Astrocyte of the hippocampus (primary cell): ENCODE results near the gene KCNIP4.

Experiments
- DNase-seq: peaks from one replicate; pipeline ENCODE4 v3.0.0; 2011; ENCODE audit warnings: low read depth, low spot score

Gene KCNIP4

DNA sequence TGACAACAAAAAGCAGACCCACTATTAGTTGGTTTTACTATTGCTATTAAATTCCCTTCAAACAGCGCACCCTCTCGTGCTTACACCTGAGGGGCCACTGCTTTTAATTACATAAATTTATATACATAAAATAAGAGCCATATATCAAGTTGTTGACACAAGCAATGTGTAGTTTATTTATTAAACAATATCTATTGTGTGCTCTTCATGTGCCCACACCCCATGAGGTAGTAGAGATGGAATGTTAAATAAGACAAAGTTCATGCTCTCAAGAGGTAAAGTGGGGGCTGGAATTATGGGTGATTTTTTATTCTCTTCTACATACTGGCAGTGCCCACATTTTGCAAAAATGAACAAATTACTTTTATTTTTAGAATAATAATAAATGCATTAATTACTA lies 47.3 kb downstream of the KCNIP4 start:
- no peak for DNase-seq

DNA sequence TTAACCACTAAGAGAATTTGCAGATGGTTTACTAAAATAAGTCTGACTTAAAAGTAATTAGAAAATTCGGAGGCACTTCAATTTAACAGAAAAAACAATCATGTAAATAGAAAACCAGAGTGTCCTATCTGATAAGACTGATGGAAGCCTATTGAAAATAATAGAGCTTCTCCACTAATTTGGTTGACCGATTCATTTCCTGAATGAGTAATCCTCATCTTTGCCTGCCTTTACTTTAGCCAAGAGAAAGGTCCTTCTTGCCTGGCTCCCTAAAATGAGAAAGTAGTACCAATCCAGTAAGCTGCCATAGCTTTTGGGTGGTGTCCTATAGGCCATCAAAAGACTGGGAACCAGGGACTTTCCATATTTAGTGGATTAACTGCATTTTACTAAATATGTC lies 48.4 kb downstream of the KCNIP4 start:
- no peak for DNase-seq

DNA sequence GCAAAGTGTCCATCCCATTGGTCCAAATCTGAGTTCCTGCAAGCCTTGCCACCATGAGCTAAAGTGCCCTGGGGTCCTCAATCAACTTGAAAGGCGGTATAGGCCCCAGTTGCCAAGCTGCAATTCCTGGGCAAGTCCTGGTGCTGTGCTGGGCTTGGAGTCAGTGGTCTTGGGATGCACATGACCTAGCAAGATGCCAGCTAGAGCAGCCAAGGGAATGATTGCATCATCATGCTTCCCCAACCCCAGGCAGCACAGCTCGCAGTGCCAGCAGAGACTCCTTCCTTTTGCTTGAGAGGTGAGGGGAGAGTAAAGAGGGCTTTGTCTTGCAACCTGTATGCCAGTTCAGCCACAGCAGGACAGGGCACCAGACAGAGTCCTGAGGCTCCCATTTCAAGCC lies 50.5 kb downstream of the KCNIP4 start:
- DNase-seq = no peak

DNA sequence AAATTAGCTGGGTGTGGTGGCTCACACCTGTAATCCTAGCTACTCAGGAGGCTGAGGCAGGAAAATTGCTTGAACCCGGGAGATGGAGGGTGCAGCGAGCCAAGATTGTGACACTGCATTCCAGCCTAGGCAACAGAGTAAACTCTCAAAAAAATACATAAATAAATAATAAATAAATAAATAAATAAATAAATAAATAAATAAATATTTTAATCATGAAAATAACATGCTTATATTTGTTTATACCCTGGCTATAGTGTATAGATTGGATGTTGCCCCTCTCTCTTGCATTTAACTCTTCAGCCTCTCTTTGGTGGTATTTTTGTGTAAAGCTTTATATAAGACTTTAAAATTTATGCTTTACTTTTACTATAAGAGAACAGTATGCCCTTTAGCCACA lies 51.8 kb downstream of the KCNIP4 start:
- DNase-seq = no peak

DNA sequence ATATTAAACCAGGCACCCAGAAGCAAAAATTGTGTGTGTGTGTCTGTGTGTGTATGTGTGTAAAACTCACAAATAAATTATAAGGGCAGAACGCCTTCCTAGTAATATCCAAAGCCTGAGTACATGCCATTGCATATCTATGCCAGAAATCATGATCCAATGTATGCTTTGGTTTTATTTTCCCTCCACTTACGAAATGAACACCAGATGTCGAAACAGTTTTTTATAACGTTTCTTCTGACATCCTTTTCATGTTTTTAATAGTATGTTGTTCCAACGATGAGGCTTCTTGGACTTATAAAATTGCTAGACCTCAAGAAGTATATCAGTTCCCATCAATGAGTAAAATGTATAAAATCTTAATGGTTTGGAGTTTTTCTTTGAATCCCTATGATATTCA lies 55.4 kb downstream of the KCNIP4 start:
- no peak for DNase-seq

DNA sequence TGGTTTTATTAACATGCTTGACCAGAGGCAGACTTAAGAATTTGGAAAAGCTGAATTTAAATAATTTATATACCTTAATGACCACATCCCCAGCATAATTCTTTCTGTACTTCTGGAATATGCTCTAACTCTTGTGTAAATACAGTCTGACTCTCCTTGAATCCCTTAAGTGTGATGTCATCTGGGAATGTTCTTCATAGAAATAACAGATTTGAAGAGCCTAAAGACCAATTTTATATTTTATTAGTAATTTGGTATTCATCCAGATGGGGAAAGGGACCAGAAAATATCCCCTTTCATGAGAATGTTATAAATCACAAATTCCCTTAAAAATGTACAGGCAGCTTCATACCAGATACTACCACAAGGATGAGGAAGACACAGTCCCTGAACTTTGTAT lies 58.3 kb downstream of the KCNIP4 start:
- no peak for DNase-seq

DNA sequence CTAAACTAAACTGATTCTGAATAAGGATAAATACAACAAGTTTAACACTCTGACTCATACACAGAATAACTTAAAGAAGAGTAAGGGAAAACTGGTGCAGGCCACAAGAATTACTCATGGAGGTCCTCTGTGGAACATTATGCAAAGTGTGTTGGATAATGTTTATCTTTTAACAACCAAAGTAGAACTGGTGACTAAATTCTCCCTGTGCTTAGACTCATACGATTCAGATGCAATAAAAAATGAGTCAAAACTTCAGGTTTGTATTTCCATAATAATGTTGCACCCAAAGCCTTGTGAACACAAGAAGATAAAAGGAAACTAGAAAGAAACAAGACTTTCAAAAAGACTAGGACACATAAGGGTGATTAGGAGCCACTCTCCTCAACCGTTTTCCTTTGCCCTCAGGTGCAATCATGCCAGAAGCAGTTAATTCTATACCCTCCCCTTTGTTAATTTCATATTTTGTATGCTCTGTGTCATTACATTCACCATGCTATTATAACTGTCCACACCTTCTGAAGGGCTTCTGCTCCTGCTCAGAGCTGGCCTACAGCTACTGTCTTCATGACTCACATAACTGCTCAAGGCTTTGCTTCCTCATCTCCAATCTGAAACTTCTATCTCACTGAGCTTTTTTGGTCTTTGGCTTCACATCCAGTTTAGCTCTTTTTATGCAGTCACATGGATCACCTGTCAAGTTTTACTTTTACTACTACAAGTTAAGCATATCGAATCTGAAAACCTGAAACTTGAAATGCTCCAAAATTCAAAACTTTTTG lies 60.2 kb downstream of the KCNIP4 start:
- peak; percentile 87 for DNase-seq

DNA sequence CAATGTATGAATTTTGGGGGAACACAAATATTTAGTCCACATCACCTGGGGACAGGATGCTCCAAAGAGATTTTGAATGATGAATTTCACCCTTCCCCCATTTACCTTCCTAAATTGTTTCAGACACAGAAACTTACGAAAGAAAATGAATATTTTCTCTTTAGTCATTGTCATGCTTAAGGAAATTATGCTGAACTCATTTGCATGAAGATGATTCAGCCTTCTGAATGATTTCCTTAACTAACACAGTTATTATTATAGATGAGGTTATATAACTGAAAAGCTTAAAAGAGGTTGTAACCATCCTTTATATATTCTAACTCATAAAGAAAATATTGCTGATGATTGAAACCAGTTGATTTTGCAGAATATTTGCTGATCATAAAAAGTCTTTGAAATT lies 61.1 kb downstream of the KCNIP4 start:
- no peak for DNase-seq

DNA sequence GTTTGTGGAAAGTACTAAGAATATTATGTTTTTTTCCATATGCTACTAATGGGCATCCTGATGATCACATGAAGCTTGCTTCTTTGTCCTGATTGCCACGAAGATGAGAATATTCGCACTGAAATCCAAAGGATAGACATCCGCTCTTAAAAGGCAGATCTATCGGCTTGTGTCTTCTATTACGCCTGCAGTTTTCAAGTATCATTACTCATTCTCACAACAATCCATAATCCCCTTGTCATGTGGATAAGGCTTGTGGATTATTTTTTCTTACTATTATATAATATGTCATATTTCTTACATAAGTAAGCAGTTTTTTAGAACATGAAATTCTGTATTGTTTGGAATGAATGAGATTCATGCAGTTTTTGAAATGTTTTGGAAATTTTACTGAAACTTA lies 62.8 kb downstream of the KCNIP4 start:
- DNase-seq = no peak

DNA sequence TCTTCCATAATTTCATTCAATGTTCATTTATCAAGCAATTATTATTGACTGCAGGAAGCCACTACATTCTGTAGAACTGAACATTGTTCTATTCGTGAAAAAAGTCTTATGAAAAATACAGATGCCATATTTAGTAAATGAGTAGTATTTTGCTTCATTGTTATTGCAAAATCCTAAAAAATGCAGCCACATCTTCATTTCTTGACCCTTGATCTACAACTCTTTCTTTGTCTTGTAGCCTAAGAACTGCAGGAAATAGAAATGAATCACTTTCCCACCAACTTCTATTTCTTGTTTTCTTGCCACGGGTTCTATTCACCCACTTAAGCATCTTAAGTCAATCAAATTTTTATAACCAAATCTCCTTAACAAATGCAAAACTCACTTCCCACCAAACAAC lies 63.3 kb downstream of the KCNIP4 start:
- no peak for DNase-seq

DNA sequence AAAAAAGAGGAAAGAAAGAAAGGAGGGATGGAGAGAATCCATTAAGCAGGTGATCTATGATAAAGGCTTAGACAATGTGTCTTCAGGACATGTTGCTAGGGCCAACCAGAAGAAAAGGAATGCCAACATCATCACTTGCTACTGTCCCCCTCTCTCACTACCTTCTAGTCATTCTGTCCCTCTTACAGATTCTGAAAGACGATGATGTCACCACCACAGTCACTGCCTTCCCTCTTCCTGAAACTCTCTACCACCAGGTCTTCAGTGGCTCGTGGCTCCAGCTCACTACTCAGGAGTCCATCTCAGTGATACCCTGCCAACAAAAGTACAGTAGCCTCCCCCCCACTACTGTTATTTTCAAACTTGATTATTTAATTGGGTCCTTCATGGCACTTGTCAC lies 64.0 kb downstream of the KCNIP4 start:
- no peak for DNase-seq

DNA sequence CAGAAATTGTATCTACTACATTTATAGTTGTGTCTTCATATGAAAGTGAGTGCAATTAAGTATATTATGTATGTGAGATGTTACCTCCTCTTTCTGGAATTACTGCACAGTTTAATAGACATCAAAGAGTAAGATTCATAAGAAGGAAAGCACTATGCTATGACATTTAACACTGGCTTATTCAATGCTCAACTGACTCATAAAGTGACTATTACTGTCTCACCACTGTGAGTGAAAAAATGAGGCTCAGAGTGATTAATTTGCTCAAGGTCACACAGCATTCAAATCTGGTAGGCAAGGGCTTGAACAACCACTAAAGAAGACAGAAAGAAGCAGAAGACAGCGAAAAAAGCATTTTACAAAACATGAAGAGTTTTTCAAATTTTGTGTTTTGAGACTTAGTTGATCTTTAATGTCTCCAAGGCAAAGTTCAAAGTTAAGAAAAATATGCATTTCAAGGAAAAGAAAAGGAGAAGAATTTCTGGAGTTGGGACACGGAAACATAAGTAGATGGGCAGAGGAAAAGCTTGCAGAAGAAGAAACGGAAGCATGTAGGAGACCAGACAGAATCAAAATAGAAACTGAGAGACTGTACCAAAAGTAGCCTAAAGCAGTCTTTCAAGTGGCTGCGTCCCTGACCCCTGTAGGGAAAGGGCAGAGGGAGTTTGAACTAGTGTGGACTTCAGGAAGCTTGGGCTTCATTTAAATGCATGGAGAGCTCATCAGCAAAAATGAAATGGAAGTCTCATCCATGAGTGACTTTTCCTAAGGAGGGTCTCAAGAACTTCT lies 66.3 kb downstream of the KCNIP4 start:
- DNase-seq = no peak

DNA sequence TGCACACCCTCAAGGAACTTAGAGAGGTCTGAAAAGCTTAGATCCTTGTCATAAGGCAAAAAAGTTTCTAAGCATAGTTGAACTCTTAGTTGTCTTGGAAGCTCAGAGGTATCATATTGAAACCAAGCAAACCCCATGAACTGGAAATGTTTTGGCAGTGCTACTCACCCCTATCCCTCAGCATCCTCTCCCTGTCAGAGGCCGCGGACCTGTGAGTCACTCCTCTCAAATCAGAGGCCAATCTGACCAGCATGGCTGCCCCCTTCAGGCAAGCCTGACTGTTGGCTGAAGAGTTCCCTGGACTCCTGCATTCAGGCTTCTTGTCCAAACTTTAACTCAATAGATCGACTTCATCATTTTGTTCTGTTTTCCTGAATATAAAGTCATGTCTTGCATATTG lies 69.4 kb downstream of the KCNIP4 start:
- DNase-seq = peak; percentile 17

DNA sequence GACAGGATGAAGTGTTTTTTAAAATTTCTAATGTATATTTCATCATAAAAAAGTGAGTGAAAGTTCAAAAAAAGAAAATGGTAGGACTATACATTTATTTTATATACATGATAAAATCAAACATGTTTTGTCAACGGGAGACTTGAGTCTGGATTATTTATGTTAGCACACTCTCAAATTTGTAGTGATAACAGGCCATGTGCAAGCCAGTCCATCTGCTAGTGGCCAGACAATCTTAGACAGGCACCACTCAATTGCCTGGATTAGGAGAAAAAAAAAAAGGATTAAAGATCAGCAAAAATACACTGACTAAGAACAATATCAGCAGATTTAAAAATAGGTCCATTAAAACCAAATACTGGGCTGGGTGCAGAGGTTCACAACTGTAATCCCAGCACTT lies 71.9 kb downstream of the KCNIP4 start:
- no peak for DNase-seq

DNA sequence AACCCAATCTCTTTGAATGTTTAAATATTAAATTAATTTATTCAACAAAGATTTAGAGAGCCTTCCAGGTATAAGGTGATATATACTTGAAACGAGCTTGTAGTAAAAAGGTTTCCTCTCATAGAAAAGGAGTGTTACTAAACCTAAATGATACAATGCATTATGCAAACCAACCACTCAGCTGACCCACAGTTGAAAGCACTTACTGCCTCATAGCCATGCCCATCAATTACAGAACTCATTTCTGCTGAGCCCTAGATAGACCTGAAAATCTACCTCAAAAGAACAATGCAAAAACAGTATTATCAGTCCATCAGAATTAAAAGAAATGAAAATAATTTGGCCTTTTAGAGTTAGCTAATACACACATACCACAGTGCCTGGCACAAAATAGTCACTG lies 75.4 kb downstream of the KCNIP4 start:
- no peak for DNase-seq

DNA sequence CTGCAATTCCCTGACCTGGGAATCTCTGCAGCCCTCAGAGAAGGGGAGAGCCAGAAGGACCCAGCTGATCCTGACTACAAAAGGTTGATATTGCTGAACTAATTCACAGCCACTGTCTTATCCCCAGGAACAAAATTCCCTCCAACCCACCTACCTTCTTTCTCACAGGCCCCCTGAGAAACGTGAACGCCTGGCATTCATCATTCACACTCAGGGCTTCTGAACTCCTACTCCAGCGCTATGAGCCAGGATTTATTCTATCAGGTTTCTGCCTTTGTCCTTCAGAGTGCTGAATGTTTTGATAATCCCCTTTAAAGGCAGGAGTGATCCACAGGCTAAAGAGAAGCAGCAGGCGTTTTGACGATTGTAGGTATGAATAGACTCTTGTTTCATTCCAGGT lies 76.5 kb downstream of the KCNIP4 start:
- no peak for DNase-seq

DNA sequence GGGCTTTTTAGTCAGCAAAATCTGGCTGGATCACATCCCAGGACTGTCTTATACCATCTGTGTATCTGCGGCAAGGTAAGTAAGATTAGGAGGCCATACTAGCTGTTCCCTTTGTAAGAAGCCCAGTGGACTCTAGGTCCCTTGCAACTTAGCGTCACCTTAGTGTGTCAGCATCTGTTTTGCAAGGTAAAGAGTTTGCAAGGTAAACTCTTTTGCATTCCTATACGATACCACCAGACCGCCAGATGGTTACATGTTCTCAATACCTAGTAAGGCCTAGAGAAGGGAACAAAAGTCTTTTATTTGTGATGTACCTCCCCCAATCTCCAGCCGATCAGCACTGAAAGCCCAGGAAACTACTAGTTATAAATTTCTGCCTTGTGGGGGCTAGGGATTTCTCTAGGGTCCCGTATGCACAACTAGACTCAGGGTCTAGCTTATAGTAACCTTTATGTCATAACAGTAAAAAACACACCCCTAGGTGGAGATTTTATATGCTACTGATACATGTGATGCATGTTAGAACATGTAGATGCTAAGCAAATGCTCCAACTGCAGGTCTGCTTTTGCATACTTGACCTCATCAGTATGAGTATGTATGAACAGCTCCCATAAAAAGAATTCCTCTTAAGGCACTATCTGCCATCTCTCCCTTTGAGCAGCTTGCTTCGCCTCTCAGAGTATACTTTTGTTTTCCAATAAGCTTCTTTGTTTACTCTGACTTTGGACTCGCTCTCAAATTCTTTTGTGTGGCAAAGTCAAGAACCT lies 78.4 kb downstream of the KCNIP4 start:
- DNase-seq = no peak

DNA sequence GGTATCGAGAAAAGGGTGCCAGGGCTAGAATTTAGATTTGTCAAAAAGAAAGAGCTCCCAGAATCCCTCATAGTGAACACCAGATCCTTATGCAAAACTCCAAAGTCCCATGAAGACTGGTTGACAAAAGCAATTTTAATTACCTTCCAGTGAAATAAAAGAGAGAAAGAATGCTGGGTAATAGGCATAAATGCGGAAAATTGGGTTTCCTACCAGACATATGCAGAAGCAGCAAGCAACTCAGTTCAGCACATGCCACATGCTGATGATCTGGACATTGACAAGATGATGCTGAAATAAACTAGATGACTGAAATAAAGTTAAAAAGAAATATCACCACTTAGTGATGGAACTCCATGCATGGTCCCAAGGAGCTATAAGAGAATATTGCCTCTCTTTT lies 83.9 kb downstream of the KCNIP4 start:
- no peak for DNase-seq

DNA sequence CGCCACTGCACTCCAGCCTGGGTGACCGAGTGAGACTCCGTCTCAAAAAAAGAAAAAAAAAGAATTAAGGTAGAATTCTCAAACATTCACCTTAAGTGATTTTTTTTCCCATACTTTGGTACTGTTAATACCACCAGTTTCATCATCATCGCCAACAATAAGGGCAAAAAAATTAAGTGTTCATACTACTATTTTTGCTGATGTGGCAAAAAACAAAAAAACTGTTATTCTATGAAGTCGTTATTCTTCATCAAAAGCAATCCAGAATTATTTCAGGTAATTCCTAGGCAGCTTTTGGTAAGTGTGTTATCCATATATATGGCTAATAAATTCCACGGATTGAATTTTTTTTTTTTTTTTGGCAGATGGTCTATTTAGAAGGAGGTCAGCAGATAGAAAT lies 85.7 kb downstream of the KCNIP4 start:
- no peak for DNase-seq

DNA sequence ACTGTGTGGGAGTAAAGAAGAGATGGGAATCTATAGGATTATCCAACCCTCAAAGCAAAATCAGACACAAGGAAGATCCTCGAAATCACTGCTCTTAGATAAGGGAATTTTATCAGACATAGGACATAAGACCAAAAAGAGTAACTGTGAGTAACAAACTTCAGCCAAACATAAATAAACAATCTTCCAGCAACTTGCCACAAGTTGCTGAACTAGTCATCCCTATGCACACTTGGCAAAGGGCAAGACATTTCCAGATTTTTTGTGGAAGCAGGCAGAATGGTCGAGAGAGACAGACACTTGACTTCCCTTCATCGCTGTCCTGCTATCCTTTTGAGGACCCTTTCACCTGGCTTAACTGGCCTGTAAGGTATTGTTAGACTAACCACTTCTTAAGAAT lies 89.6 kb downstream of the KCNIP4 start:
- peak; percentile 4 for DNase-seq

DNA sequence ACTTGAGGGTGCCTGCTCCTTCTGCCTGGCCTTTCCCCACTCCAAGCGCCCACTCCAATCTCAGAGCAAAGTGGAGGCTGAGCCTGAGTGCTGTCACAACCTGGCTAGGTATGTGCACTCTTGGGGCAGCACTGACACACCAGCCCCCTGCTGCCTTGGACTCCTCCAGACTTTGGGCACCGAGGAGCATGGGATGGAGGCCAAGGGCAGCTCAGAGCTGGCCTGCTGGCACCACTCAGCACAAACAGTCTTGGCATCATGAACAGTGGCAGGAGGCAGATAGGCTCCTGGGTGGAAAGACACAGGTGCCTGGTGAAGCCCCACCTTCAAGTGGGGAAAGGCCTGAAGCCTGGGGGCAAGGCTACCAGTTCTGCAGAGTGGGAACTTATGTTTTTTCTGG lies 91.8 kb downstream of the KCNIP4 start:
- no peak for DNase-seq

DNA sequence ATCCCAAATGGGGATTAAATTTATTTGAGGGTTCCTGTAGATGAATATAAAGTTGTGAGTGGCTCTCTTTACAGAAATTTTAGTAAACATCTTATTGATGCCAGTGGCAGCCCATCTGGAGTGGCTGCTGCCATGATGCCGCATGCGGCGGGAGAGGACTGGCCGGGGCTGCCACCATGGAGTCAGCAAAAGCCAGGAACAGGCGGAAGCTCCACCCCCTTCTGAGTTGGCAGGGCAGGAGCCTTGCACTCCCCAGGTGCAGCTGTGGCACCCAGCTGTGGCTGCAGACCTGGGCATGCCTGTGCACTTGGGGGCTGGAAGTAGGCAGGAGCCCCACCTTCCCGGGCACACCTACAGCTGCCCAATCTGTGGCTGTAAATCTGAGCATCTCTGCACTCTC lies 92.3 kb downstream of the KCNIP4 start:
- no peak for DNase-seq

DNA sequence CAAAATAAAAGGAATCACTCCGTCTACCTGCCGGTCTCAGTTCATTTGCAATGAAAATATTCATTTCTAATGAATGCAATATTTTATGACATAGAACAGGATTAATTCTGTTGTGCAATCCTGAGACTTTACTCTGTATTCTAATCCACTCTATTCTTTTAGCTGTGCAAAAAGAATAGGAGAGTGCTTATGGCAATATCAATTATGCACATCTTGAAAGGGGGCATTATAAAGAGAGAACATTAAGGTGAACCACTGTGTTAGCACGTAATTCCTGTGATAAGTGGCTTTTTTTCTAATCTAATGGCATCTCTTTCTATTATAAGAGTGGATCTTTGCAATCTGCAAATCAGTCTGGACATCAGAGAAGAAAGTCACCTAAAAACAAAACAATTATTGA lies 99.5 kb downstream of the KCNIP4 start:
- no peak for DNase-seq
